Uterus (tissue), 2 donors: ENCODE data around the gene HBP1.

Experiments used
- CTCF ChIP-seq, 4 experiments: fragments of 200-600 bp in 2 of 4; fragments of 450-650 bp in 2 of 4; sonication (generic) in 2 of 4; IDR thresholded peaks; one replicate each; pipeline ENCODE4 v1.5.1; 2016 to 2019; ENCODE audit warnings: antibody characterized with exemption in 4 of 4, mild to moderate bottlenecking in 2 of 4, moderate library complexity in 1 of 4
- POLR2A ChIP-seq, 2 donors: fragments of 450-650 bp; IDR thresholded peaks; one replicate each; pipeline ENCODE4 v1.6.1; 2016; ENCODE audit warnings: antibody characterized with exemption in 2 of 2, mild to moderate bottlenecking in 1 of 2, moderate library complexity in 1 of 2

DNA sequence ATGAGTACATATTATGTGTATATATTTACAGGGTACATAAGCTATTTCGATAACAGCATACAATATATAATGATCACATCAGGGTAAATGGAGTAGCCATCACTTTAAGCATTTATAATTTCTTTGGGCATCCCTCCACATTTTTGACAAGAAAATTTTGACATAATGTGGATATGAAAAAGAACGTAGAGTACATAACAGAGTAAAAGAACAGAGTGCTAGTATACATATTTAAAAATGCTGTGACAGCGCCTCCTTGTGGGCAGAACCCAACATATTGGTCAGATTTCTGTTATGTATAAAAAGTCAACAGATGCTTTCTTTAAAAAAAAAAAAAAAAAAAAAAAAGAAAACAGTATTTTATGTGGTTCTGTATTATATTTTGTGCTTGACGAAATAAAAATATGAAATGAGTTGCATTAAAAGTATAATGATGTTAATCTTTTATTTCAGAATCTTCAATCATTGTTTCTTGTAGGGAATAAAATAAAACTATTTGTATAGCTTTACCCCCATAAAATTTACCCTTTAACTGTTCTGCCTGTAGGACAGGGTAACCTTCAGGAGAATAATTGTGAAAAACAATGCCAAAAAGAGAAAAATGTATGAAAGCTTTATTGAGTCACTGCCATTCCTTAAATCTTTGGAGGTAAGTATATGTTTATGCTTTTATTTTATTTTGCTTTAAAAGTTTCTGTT lies 18.3 kb upstream of the HBP1 start:
- TF ChIP-seq POLR2A (IDR thresholded peaks at IDR 0.05), result no peak
- TF ChIP-seq CTCF (IDR thresholded peaks at IDR 0.05), result peak; percentile 52 to 66 (median 60)
